HG03045 (cell line): ENCODE data around the gene DENND1C.

Experiments used
- ATAC-seq: cut with Tn5 transposase; IDR thresholded peaks from one replicate; pipeline ENCODE4 v1.9.1; 2021; ENCODE audit warnings: mild to moderate bottlenecking, moderate library complexity; ENCODE audit not compliant: unreplicated experiment

DENND1C gene

DNA sequence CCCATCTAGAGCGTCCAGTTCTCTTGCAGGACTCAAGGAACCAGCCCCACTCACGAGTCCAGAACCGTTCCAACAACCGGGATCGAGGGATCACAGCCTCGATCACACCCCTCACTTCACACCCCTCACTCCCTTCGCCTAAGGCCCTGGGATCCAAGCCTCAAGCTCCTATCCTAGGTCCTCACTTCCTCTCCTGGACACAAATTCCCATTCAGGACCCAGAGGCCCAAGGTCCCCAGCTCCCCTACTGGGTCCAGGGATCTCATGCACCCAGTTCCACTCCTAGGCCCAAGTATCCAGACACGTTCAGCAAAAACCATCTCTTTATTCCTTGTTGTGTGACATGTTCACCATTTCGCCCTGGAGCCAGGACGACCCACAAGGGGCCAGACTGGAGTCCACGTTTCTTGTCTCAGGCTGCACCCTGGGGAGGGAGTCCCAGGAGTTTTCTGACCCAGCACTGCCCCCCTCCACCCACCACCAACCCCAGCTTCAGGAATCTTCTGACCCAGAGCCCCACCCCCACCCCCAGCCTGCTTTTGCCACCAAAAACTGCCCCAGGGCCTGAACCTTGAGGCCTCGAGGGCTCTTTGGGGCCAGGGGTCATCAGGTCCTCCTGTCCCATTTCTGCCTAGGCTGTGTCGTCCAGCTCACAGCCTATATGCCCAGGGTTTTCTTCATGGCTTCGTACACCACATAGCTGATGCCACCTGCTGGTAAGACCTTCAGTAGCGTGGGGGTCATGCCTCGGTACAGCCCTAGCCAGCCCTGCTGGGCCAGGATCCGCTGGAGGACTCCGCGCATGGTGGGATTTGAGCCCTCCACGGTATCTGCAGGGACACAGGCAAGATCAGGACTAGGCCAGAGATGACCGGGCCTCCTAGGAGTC, 55.6 kb downstream of the DENND1C start:
- no peak for ATAC-seq

DNA sequence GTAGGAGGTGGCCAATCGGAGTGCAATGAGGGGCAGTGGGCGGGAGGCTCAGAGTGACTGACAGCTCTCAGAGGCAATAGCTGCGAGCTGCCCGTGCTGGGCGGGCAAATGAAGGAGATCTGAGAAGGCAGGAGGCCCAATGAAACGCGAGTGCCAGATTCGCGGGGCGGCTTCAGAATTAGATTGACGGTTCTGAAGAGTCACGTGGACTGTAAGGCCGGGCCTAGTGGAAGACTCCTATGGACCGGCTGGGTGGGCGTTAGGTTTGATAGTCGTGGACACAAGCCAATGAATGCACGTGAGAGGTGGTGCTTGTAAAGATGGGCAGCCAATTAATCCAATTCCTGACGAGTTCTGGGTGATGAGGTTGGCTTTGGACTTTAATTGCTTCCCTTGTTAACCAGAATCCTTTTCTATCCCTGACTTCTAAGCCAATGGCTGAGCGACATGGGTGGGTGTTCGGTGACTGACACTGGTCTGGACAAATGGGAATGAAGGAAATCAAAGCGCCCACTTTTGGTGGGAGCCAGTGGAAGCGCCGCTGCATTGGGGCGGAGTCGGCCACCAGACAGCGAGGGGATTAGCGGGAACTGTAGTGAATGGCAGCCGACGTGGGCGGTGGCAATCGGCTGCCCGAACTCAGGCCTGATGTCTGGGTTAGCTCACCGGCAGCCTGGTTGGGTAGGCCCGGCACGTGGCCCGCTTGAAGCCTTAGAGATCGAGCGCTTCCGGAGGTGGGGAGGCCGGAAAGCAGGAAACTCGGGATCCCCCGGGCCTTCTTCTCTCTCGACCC, 56.5 kb downstream of the DENND1C start:
- peak; percentile 85 for ATAC-seq

- no peak for ATAC-seq
Measured at GRCh38 chr19:6424195-6424938, 57.2 kb downstream of the DENND1C start, which contains the start of gene KHSRP. Gene KHSRP (minus strand): TSS chr19:6424811. CDS start chr19:6424701, 110 bp downstream.

DNA sequence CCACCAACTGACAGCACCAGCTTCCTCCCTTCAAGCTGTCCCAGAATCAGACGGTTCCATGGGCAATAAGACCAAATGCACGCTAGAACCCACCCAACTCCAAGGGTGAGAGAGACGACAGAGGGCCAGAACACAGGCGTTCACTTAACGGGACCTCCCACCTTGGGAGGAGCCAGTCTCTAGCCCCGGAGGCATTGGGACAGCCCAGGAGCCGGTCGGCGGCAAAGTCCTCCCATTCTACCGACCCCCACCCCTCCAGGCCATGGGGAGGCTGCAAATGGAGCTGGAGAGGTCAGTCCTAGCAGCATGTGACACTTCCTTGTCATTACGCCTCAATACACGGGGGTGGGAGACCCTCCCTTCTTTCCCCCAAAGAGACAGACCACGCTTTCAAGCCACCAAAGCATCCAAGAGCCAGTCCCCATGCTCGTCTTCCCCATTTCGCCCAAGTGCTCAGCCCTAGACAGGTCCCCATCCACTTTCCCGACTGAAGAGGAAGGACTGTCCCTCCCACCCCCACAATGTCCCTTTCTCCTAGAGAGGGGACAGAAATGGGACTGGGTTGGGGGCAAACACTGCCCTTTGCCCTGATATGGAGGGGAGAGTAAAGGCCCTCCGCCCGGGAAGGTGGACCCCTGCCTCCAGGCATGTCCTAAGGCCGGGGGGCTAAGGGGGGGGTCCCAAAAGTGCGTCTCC, 57.9 kb downstream of the DENND1C start:
- ATAC-seq, result no peak

- no peak for ATAC-seq
Measured at GRCh38 chr19:6421075-6422014, 60.2 kb downstream of the DENND1C start.

DNA sequence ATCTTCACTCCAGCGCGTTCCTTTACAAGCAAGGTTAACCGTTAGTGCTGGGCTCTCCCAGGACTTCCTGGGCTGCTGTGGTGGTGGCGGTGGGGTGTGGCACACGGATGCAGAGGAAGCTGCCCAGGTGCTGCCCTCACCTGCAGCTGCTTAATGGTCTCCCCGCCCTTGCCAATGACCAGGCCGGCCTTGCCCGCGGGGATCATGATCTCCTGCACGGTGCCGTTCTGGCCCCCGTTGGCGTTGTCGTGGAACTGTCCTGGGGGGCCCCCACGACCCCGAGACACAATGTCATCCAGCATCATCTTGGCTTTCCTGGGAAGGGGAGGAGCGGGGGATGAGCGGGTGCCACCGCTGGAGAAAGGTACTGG, 63.0 kb downstream of the DENND1C start:
- no peak for ATAC-seq

GRCh38 chr19:6417713-6418561, 63.6 kb downstream of the DENND1C start:
- no peak for ATAC-seq
